Activated T-cell treated with anti-CD3 and anti-CD28 coated beads, Interleukin-2, amount 50 U/mL, for 72 hours (primary cell): Measurements from ENCODE around the gene CYP24A1. TPM values are rescaled to one million over a fixed set of nuclear protein-coding genes. Genes with fewer than 3 reads are reported as not detected.
"Not testable (repeated sequence)": the region's sequence is repeated elsewhere in the genome, so short reads cannot be mapped to it uniquely, and the experiment has no call there.

Source experiments
- ATAC-seq, 2 donors: fragments of 150-1000 bp; cut with Tn5 transposase; replicated peaks in 1 of 2; 2 replicates each; pipeline ENCODE4 v1.10.0; 2021; ENCODE audit warnings: moderate library complexity in 2 of 2, mild to moderate bottlenecking in 1 of 2
- DNase-seq, 2 donors: peaks; one replicate each; pipeline ENCODE4 v3.0.0; 2021 to 2022; ENCODE audit warnings: mixed read lengths in 1 of 2
- H3K27ac Mint-ChIP-seq: one replicate; pipeline ENCODE4 v1.8.0; 2022; ENCODE audit warnings: mild to moderate bottlenecking, moderate library complexity, mixed read lengths
- H3K27me3 Mint-ChIP-seq: one replicate; pipeline ENCODE4 v1.8.0; 2022; ENCODE audit warnings: low read depth, mixed read lengths
- H3K36me3 Mint-ChIP-seq, 2 donors: one replicate each; pipeline ENCODE4 v1.8.0; 2022; ENCODE audit warnings: mixed read lengths in 2 of 2, mild to moderate bottlenecking in 1 of 2; ENCODE audit not compliant: insufficient read depth in 2 of 2
- H3K4me1 Mint-ChIP-seq: one replicate; pipeline ENCODE4 v1.8.0; 2022; ENCODE audit warnings: low read depth, mixed read lengths
- H3K4me3 Mint-ChIP-seq, 2 donors: one replicate each; pipeline ENCODE4 v1.8.0; 2022; ENCODE audit warnings: mild to moderate bottlenecking in 2 of 2, mixed read lengths in 2 of 2, moderate library complexity in 2 of 2
- H3K9me3 Mint-ChIP-seq, 2 donors: one replicate each; pipeline ENCODE4 v1.8.0; 2022; ENCODE audit warnings: mixed read lengths in 2 of 2
- total RNA-seq, 2 donors: library from RNA; stranded (reverse); gene quantifications; one replicate each; pipeline ENCODE4 v1.2.3, GENCODE V29; 2022

CYP24A1 gene
- total RNA-seq, 2 donors from 2014 or later: not detected

DNA sequence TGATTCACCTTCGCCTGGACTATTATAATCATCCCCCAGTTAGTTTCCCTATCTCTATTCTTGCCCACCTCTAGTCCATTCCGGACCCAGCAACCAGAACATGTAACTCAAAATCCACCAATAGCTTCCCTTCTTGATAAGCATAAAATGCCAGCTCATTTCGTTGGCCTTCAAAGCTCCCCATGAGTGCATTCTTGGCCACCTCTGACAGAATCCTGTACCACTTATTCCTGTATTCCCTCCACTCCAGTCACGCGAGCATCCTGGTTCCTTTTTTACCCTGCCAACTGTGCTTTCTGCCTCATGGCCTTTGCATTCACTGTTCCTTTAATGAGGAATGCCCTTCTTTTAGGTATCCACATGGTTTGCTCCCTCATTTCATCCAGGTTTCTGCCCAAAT lies 36.7 kb downstream of the CYP24A1 start:
- no peak for ATAC-seq
- no peaks in the 10 kb centered on the region for H3K36me3 Mint-ChIP-seq
- no peaks in the 10 kb centered on the region for H3K27me3 Mint-ChIP-seq

DNA sequence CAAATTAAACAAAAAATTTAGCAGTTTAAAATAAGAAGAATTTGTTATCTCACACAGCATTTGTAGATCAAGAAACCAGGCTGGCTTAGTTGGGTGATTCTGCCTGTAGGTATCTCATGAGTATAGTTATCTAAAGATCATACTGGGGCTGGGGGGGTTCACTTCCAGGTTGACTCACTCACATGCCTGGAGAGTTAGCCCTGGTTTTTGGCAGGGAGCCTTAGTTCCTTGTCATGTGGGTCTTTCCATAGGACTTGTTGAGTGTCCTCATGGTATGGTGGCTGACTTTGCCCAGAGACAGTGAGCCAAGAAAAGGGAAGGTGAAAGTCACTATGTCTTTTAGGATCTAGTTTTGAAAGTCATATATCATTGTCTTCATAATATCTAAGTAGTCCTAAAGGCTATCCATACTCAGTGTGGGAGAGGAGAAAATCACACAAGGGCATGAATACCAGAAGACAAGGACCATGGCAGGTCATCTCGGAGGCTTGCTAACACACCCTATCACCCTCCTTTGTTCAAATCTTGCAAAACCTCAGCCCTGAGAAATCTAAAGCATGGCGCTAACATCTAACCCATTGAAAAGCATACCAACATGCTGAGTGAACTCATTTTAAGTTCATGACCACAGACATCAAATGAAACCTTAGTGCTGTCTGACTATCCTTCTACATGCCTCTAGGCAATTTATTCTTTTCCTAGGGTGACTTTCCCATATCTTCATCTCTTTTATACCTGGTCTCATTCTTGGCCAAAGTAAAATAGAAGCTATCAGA lies 39.2 kb downstream of the CYP24A1 start:
- no peak for ATAC-seq
- no peak for DNase-seq
- Mint-ChIP-seq H3K4me1 (no peaks in the 10 kb centered on the region), H3K4me3 (no peak overlapping the region), H3K27me3 (no peaks in the 10 kb centered on the region), H3K9me3 (peaks cover 0 to 3% of the 10 kb centered on the region in 2 donors), H3K36me3 (peaks cover 0 to 2% of the 10 kb centered on the region in 2 donors), H3K27ac (no peak overlapping the region)

More for the DNA sequence above, 36.7 kb downstream of the CYP24A1 start:
- DNase-seq: no peak
- Mint-ChIP-seq H3K4me3 (no peak overlapping the region), H3K4me1 (no peaks in the 10 kb centered on the region), H3K9me3 (no peaks in the 10 kb centered on the region), H3K27ac (no peak overlapping the region)

DNA sequence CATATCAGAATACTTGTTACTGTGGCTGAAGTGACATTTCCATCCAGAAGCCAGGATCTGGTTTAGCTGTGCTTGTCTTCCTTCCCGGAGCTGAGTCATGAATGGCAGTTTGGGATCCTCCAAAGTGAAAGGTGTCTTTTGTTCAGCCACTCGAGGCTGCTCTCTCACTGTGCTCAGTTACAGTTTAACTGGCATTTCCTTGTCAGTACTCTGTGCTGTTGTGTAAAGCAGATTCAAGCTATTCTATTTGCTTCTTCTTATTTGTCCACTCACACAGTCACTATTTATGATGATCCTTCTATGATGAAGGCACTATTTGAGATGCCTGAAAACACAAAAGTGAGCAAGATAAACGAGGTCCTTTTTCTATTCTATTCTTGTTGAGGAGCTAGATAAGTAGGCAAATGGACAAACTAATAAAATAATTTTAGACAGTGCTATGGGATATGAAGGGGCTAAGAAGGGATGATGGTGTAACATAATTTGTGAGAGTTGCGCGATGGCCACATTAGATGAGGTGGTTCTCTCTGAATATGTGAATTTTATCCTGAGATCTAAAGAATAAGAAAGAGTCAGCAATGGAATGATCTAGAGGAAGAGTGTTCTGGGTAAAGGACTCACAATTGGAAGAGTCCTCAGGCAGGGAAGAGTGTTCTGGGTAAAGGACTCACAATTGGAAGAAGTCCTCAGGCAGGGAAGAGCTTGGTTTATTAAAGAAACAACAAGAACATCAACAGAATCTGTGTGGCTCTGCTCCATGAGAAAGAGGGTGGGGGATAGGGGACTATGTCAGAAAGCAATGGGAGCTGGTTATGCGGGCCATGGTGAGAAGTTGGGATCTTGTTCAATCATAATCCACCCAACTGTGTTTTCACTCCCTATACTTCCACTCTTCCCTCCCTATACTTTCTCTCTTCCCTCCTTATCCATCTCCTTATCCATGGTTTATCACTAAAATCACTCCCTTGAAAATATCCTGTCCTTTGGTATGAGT lies 40.1 kb downstream of the CYP24A1 start:
- no peaks in the 10 kb centered on the region for H3K27me3 Mint-ChIP-seq
- ATAC-seq: no peak

DNA sequence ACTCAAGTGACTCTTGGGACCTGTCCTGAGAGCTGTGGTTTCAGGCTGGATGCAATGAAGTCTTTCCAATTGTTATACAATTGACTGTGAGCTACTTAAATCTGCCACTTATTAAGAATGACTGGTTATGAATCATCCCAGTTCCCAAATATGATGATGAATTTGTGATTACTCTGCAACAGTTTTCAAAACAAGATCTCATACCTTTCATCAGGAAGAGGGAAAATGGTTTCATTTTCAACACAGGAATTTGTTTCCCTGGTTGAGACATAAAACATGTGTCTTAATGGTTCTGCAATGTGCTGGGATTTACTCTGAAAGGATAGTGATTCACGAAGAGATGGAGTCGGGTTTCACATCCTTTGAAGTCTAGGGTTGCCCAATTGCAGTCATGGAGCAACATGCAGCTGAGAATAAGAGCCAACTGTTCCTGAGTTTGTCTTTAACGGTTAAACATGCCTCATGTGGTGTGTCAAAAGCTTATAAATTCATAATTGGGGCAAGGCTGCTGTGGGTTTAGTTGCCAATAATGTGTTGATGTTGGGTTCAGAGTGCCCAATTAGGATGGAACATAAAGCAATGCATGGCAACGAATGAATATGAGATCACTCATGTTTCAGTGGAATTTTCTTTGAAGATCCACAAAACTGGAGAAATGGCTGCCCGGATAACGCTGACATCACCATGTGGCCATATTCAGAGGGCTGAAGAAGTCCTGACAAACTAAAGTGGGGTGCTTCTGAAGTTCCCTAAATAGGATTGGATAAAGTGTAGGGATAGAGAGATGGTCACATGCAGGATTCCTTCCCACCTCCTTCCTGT lies 41.0 kb downstream of the CYP24A1 start:
- peaks cover 0 to 2% of the 10 kb centered on the region in 2 donors for H3K36me3 Mint-ChIP-seq
- ATAC-seq: no peak
- H3K9me3 Mint-ChIP-seq: peaks cover 0 to 6% of the 10 kb centered on the region in 2 donors
- DNase-seq: no peak
- H3K27me3 Mint-ChIP-seq: no peaks in the 10 kb centered on the region
- H3K4me3 Mint-ChIP-seq: no peak overlapping the region
- no peak overlapping the region for H3K27ac Mint-ChIP-seq
- H3K4me1 Mint-ChIP-seq: no peaks in the 10 kb centered on the region

More for the DNA sequence above, 40.1 kb downstream of the CYP24A1 start:
- Mint-ChIP-seq H3K36me3 (peaks cover 0 to 2% of the 10 kb centered on the region in 2 donors), H3K4me3 (no peak overlapping the region), H3K9me3 (peaks cover 0 to 6% of the 10 kb centered on the region in 2 donors), H3K27ac (no peak overlapping the region), H3K4me1 (no peaks in the 10 kb centered on the region)
- DNase-seq: no peak

DNA sequence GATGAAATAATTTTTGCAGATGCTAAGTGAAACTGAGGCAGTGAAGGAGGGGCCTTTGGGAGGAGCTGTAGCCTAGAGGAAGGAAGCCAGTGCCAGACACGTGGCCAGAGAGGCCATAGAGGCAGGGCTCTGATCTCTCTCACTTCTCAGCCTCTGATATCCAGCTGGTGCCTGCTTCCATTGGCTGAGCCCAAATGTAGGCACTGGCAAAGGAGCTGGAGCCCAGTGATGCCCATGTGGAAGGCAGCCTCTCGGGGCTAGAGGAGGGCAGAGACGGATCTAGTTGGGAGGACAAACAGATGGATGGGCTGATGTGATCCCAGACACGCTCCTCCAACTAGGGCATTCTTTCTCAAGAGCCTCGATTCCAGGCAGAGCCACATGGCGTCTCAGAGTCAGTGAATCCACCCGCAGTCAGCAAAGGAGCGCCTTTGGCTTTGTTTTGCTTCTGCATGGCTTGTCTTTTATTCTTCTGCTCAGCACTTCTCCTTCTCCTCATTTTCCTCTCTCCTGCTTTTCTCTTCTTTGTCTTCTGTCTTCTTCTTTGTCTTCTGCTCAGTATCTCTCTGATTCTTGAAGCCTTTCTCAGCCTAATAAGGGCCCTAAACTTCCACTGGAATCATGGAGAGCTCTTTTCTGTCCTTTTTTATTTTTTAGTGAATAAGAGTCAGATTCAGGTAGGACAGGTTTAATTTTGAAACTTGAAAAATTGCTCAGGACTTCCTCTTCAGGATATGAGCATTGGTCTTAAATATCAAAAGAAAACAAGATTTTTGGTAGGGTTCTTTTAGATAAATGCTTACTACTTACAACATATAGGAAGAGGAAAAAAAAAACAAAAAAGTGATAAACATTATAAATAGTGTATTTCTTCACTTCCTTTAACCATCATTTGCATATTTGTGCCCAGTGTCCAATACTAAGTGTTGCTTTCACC lies 41.8 kb downstream of the CYP24A1 start:
- H3K27me3 Mint-ChIP-seq: no peaks in the 10 kb centered on the region
- no peak for ATAC-seq
- H3K9me3 Mint-ChIP-seq: peaks cover 0 to 6% of the 10 kb centered on the region in 2 donors
- no peak overlapping the region for H3K27ac Mint-ChIP-seq
- DNase-seq: no peak
- H3K36me3 Mint-ChIP-seq: peaks cover 0 to 2% of the 10 kb centered on the region in 2 donors
- no peaks in the 10 kb centered on the region for H3K4me1 Mint-ChIP-seq
- H3K4me3 Mint-ChIP-seq: no peak overlapping the region

DNA sequence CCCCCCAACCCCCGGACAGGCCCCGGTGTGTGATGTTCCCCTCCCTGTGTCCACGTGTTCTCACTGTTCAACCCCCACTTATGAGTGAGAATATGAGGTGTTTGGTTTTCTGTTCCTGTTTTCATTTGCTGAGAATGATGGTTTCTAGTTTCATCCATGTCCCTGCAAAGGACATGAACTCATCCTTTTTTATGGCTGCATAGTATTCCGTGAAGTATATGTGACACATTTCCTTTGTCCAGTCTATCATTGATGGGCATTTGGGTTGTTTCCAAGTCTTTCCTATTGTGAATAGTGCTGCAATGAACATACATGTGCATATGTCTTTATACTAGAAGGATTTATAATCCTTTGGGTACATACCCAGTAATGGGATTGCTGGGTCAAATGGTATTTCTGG lies 42.7 kb downstream of the CYP24A1 start:
- H3K27me3 Mint-ChIP-seq, H3K4me1 Mint-ChIP-seq, DNase-seq, H3K9me3 Mint-ChIP-seq, H3K4me3 Mint-ChIP-seq, ATAC-seq, H3K27ac Mint-ChIP-seq, H3K36me3 Mint-ChIP-seq: not testable (repeated sequence)

DNA sequence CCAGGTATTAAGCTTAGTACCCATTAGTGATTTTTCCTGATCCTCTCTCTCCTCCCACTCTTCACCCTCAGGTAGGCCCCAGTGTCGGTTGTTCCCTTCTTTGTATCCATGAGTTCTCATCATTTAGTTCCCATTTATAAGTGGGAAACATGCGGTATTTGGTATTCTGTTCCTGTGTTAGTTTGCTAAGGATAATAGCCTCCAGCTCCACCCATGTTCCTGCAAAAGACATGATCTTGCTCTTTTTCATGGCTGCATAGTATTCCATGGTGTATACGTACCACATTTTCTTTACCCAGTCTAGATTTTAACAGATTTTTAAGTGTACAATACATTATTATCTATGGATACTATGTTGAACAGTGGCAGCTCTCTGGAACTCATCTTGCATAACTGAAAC lies 44.4 kb downstream of the CYP24A1 start:
- no peak overlapping the region for H3K4me3 Mint-ChIP-seq
- H3K4me1 Mint-ChIP-seq: no peaks in the 10 kb centered on the region
- H3K27me3 Mint-ChIP-seq: no peaks in the 10 kb centered on the region
- H3K9me3 Mint-ChIP-seq: peaks cover 0 to 6% of the 10 kb centered on the region in 2 donors
- DNase-seq (no peak), ATAC-seq (no peak)
- no peak overlapping the region for H3K27ac Mint-ChIP-seq
- peaks cover 0 to 2% of the 10 kb centered on the region in 2 donors for H3K36me3 Mint-ChIP-seq

DNA sequence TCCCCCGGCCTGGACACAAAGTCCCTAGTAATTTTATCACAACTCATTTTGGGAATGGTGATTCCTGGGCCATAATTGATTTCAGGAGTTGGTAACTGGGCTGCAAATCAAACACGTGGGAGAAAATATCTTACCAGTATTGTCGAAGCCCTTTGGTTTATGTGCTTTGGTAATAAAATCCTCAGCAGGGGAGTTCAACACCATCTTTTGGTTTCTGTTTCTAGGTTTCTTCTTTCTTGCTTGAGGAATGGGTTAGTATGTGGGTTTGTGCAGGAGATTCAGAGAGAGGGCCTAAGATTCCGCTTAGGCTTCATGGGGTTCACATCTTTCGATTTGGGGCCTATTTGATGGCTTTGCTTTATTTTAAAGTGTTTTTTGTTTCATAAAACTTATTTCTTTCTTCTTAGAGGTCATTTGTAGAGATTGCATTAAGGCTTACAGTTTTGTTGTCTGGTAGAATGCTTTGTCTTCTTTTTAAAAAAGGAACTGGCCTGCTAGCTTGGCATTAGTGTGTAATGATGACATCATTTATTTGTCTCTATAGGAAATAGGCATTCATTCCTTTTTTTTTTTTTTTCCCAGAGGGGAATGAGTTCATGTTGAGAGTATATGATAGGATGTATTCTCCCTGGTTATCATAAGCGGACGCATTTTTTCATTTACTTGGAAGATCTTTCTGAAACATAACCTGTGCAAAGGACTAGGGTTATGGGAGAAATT lies 45.8 kb downstream of the CYP24A1 start:
- Mint-ChIP-seq H3K36me3 (peaks cover 0 to 2% of the 10 kb centered on the region in 2 donors), H3K27ac (no peak overlapping the region), H3K4me1 (no peaks in the 10 kb centered on the region), H3K4me3 (no peak overlapping the region), H3K9me3 (peaks cover 0 to 6% of the 10 kb centered on the region in 2 donors), H3K27me3 (no peaks in the 10 kb centered on the region)
- no peak for DNase-seq
- ATAC-seq: no peak

DNA sequence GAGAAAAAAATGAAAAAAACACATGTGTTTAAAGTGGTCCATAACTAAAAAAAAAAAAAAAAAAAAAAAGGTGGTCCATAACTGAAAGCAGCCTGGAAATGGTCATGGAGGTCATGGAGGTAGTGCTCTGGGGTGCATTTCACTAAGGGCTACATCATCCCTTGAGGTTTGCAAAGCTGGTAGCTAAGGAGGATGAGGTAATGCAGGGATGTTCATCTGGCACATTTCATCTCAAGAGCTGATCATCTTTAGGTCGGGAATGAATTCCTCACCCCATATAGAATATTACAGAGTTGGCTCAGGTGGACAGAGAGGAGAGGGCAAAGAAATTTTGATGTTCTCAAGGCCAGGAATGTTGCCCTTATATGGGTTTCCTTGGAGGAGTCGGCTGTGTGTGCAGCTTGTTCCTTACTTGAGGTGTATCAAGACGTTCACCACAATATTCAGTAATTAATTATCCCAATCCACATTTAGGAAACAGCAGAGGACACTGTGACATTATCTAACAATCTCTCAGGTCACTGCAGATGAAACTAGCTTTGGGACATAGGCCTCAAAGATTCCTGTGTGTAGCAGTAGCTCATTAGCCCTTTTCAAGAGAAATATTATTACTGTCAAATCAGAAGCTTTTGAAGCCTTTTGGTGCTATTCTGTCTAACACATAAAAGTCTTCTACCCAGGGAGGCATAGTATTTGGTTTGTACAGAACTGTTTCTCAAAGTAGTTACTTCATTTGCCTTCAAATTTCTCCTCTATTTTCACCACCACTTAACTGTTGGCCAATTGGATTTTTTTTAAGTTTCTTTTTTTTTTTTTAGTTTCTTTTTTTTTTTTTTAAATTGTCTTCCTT lies 46.8 kb downstream of the CYP24A1 start:
- no peak for ATAC-seq
- Mint-ChIP-seq H3K36me3 (peaks cover 0 to 2% of the 10 kb centered on the region in 2 donors), H3K27ac (no peak overlapping the region), H3K4me3 (no peak overlapping the region), H3K9me3 (peaks cover 0 to 6% of the 10 kb centered on the region in 2 donors), H3K27me3 (no peaks in the 10 kb centered on the region), H3K4me1 (peaks cover 3% of the 10 kb centered on the region)
- DNase-seq: no peak

DNA sequence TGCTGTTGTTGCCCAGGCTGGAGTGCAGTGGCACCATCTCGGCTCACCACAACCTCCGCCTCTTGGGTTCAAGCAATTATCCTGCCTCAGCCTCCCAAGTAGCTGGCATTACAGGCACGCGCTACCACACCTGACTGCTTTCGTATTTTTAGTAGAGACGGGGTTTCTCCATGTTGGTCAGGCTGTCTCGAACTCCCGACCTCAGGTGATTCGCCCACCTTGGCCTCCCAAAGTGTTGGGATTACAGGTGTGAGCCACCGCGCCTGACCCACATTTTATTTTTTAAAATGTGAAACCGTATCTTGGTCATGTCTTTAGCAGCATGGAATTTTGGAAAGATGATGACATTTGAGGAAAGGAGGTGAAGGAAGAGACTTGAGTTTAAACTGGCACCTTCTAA lies 47.5 kb downstream of the CYP24A1 start:
- H3K27ac Mint-ChIP-seq: not testable (repeated sequence)

More for the DNA sequence above, 47.5 kb downstream of the CYP24A1 start:
- not testable (repeated sequence) for H3K36me3 Mint-ChIP-seq, H3K4me1 Mint-ChIP-seq, ATAC-seq, H3K9me3 Mint-ChIP-seq, DNase-seq, H3K27me3 Mint-ChIP-seq, H3K4me3 Mint-ChIP-seq
